Activated CD4-positive, alpha-beta T cell treated with anti-CD3 and anti-CD28 coated beads, Interleukin-2, amount 10 ng/mL, durations not matched to agents 7 days and 5 days (primary cell): ENCODE data around the gene RPS16. TPM values are rescaled to one million over a fixed set of nuclear protein-coding genes. Genes with fewer than 3 reads are reported as not detected.

Experiments used
- CTCF ChIA-PET: fragments of 350-600 bp; sonication (Branson Sonifier 250); formaldehyde crosslinking; loops from one replicate; lab custom pipeline; 2021; ENCODE audit warnings: antibody characterized with exemption; lab: Charles Lee
- POLR2A ChIA-PET: fragments of 350-600 bp; sonication (Branson Sonifier 250); formaldehyde crosslinking; loops from one replicate; lab custom pipeline; 2021; ENCODE audit warnings: antibody characterized with exemption; lab: Charles Lee
- DNase-seq: peaks from one replicate; pipeline ENCODE4 v3.0.0-alpha.2; 2020
- H3K27ac Mint-ChIP-seq: one replicate; pipeline ENCODE4 v1.8.0; 2021; ENCODE audit warnings: mild to moderate bottlenecking, moderate library complexity, mixed read lengths
- H3K27me3 Mint-ChIP-seq: one replicate; pipeline ENCODE4 v1.8.0; 2021; ENCODE audit warnings: mixed read lengths
- H3K36me3 Mint-ChIP-seq: one replicate; pipeline ENCODE4 v1.8.0; 2021; ENCODE audit warnings: low read depth, mixed read lengths
- H3K4me1 Mint-ChIP-seq: one replicate; pipeline ENCODE4 v1.8.0; 2021; ENCODE audit warnings: mixed read lengths
- H3K4me3 Mint-ChIP-seq: one replicate; pipeline ENCODE4 v1.8.0; 2021; ENCODE audit warnings: mild to moderate bottlenecking, moderate library complexity, mixed read lengths
- H3K9me3 Mint-ChIP-seq: one replicate; pipeline ENCODE4 v1.8.0; 2021; ENCODE audit warnings: mixed read lengths
- total RNA-seq, 2 experiments: library from RNA; stranded (reverse); gene quantifications; one replicate each; pipeline ENCODE4 v1.2.3, GENCODE V29; 2021

The RPS16 gene
- total RNA-seq, 2 experiments from 2014 or later: 2,465 to 3,009 TPM

DNA sequence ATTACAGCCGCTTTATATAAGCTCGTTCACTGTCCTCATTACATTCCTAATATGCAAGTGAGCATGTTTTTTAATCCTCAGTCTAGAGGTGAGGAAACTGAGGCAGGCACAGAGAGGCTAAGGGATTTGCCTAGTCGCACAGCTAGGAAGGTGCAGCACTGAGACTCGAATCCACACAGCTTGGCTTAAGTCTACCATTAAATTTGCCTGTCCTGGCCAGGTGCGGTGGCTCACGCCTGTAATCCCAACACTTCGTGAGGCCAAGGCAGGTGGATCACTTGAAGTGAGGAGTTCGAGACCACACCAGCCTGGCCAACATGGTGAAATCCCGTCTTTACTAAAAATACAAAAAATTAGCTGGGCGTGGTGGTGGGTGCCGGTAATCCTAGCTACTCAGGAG, 8.0 kb downstream of the RPS16 start:
- Mint-ChIP-seq H3K9me3 (no peaks in the 10 kb centered on the region), H3K36me3 (peaks cover 16% of the 10 kb centered on the region), H3K4me1 (peaks cover 15% of the 10 kb centered on the region), H3K4me3 (no peak overlapping the region), H3K27me3 (no peaks in the 10 kb centered on the region), H3K27ac (no peak overlapping the region)
- ChIA-PET CTCF (interaction anchor here (2.3 kb wide), 1 partner anchor 30 kb away, joined by 5 read pairs; no protein-coding TSS in a partner anchor), POLR2A (interaction anchor here (0.9 kb wide), 1 partner anchor 8 kb away, joined by 3 read pairs; the partner anchor contains the start of gene RPS16)
- no peak for DNase-seq

DNA sequence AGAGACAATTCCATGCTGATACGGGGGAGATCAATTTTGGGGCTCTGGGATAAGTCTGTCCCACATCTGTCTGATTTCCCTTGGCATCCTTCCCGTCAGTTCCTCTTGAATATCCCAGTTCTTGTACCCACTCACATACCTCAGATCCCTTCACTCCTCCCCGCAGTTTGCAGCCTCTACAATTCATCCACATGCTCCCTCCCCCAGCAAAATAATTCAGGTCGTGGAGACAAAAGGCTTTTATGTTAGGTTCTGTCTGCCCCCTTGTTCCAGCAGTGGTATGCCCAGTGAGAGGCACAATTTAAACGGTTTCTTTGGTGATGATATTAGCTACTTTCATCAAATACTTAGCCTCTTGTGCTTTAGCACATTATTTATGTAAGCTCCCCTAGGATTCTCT, 9.6 kb downstream of the RPS16 start:
- CTCF ChIA-PET: interaction anchor here (1.4 kb wide), 1 partner anchor 14 kb away, joined by 6 read pairs; the partner anchor contains the start of gene PLEKHG2
- Mint-ChIP-seq H3K27me3 (no peaks in the 10 kb centered on the region), H3K36me3 (peaks cover 13% of the 10 kb centered on the region), H3K4me1 (peaks cover 9% of the 10 kb centered on the region), H3K27ac (peak overlapping the region; percentile 14), H3K4me3 (no peak overlapping the region), H3K9me3 (no peaks in the 10 kb centered on the region)
- DNase-seq: no peak
- POLR2A ChIA-PET: no interaction called here

DNA sequence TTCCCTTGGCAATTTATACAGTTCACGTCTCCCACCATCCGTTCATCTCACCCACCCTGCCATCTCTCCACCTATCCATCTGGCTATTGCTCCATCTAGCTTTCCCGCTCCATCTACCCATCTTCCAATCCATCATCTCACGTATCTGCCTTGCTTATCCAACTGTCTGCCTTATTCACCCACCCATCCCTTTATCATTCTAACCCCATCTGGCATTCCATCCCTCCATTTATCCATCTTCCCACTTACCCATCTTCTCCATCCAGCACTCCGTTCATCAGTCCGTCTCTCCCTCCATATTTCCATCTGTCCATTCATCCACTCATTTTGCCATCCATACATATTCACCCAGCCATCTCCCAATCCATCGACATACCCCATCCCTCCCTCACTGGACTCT, 10.0 kb downstream of the RPS16 start:
- H3K9me3 Mint-ChIP-seq: no peaks in the 10 kb centered on the region
- ChIA-PET CTCF (interaction anchor here (0.6 to 1.4 kb wide), 2 partner anchors 14 to 135 kb away, joined by 4 to 6 read pairs; partner anchors contain the start of gene PLEKHG2), POLR2A (no interaction called here)
- no peak for DNase-seq
- no peak overlapping the region for H3K27ac Mint-ChIP-seq
- H3K36me3 Mint-ChIP-seq: peaks cover 12% of the 10 kb centered on the region
- no peaks in the 10 kb centered on the region for H3K27me3 Mint-ChIP-seq
- peaks cover 5% of the 10 kb centered on the region for H3K4me1 Mint-ChIP-seq
- no peak overlapping the region for H3K4me3 Mint-ChIP-seq

DNA sequence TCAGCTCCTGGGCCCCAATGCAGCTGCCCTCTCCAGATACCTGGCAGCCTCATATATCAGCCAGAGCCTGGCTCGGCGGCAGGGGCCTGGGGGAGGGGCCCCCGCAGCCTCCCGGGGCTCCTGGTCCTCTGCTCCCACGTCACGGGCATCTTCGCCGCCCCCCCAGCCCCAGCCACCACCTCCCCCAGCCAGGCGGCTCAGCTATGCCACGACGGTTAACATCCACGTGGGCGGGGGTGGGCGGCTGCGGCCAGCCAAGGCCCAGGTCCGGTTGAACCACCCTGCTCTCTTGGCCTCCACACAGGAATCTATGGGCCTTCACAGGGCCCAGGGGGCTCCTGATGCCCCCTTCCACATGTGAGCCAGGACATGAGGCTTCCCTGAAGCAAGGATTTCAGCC, 10.8 kb downstream of the RPS16 start:
- no peak for DNase-seq
- Mint-ChIP-seq H3K4me3 (no peak overlapping the region), H3K27ac (no peak overlapping the region), H3K4me1 (no peaks in the 10 kb centered on the region), H3K27me3 (no peaks in the 10 kb centered on the region), H3K36me3 (peaks cover 12% of the 10 kb centered on the region), H3K9me3 (no peaks in the 10 kb centered on the region)
- CTCF ChIA-PET: interaction anchor here (0.6 to 2.3 kb wide), 4 partner anchors 13 to 134 kb away, joined by 4 to 9 read pairs (median 5); partner anchors contain the start of gene PLEKHG2
- POLR2A ChIA-PET: no interaction called here

GRCh38 chr19:39423258-39424086, 12.3 kb downstream of the RPS16 start:
- Mint-ChIP-seq H3K27ac (no peak overlapping the region), H3K4me3 (no peak overlapping the region), H3K9me3 (no peaks in the 10 kb centered on the region), H3K27me3 (no peaks in the 10 kb centered on the region), H3K4me1 (no peaks in the 10 kb centered on the region), H3K36me3 (peaks cover 19% of the 10 kb centered on the region)
- ChIA-PET CTCF (interaction anchor here (0.6 to 2.3 kb wide), 4 partner anchors 11 to 26 kb away, joined by 3 to 9 read pairs (median 4); partner anchors contain the start of genes PLEKHG2 and RPS16), POLR2A (interaction anchor here (0.8 kb wide), 1 partner anchor 12 kb away, joined by 3 read pairs; the partner anchor contains the start of gene RPS16)
- DNase-seq: no peak

GRCh38 chr19:39422020-39422419, 13.7 kb downstream of the RPS16 start:
- no peaks in the 10 kb centered on the region for H3K27me3 Mint-ChIP-seq
- H3K9me3 Mint-ChIP-seq: no peaks in the 10 kb centered on the region
- ChIA-PET CTCF (interaction anchor here (0.7 to 2.2 kb wide), 4 partner anchors 10 to 80 kb away, joined by 3 to 11 read pairs (median 4); partner anchors contain the start of genes MED29, PAF1, PLEKHG2 and SAMD4B), POLR2A (interaction anchor here (0.6 kb wide), 1 partner anchor 411 kb away, joined by 3 read pairs; no protein-coding TSS in a partner anchor)
- H3K27ac Mint-ChIP-seq: no peak overlapping the region
- H3K4me1 Mint-ChIP-seq: no peaks in the 10 kb centered on the region
- peaks cover 21% of the 10 kb centered on the region for H3K36me3 Mint-ChIP-seq
- H3K4me3 Mint-ChIP-seq: no peak overlapping the region
- DNase-seq: no peak

DNA sequence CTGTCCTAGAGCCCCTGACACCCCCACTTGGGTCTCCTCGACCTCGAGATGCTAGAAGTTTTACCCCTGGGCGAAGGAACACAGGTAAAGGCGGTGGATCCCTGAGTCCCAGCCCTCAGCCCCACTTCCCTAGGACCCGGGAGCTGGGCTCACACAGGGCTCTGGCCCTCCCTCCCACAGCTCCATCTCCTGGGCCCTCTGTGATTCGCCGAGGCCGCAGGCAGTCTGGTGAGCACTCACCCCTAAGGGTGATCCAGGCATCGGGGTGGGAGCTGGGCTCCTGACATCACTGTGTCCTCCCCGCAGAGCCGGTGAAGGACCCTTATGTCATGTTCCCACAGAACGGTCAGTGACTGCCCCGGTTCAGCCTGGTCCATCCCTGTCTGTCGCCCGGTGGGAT, 15.0 kb downstream of the RPS16 start:
- Mint-ChIP-seq H3K27me3 (no peaks in the 10 kb centered on the region), H3K27ac (no peak overlapping the region), H3K4me1 (no peaks in the 10 kb centered on the region), H3K4me3 (no peak overlapping the region), H3K9me3 (no peaks in the 10 kb centered on the region), H3K36me3 (peaks cover 21% of the 10 kb centered on the region)
- ChIA-PET POLR2A (no interaction called here), CTCF (interaction anchor here (1.2 to 3.8 kb wide), 5 partner anchors 9 to 85 kb away, joined by 4 to 16 read pairs (median 5); partner anchors contain the start of genes GMFG, MED29, PAF1 and PLEKHG2)
- no peak for DNase-seq

- peaks cover 28% of the 10 kb centered on the region for H3K36me3 Mint-ChIP-seq
- ChIA-PET POLR2A (interaction anchor here (1.1 kb wide), 1 partner anchor 17 kb away, joined by 3 read pairs; the partner anchor contains the start of gene RPS16), CTCF (interaction anchor here (1.8 to 3.8 kb wide), 2 partner anchors 10 to 21 kb away, joined by 4 to 16 read pairs; no protein-coding TSS in a partner anchor)
- H3K4me3 Mint-ChIP-seq: no peak overlapping the region
- no peaks in the 10 kb centered on the region for H3K27me3 Mint-ChIP-seq
- DNase-seq: no peak
- H3K4me1 Mint-ChIP-seq: peaks cover 12% of the 10 kb centered on the region
- H3K9me3 Mint-ChIP-seq: no peaks in the 10 kb centered on the region
- peak overlapping the region; percentile 25 for H3K27ac Mint-ChIP-seq
Observed at GRCh38 chr19:39419003-39419402, 16.7 kb downstream of the RPS16 start.

- DNase-seq: no peak
- ChIA-PET CTCF (interaction anchor here (1.8 to 3.8 kb wide), 2 partner anchors 12 to 19 kb away, joined by 4 to 16 read pairs; no protein-coding TSS in a partner anchor), POLR2A (no interaction called here)
- no peaks in the 10 kb centered on the region for H3K27me3 Mint-ChIP-seq
- H3K4me1 Mint-ChIP-seq: peaks cover 16% of the 10 kb centered on the region
- no peaks in the 10 kb centered on the region for H3K9me3 Mint-ChIP-seq
- H3K4me3 Mint-ChIP-seq: no peak overlapping the region
- peaks cover 23% of the 10 kb centered on the region for H3K36me3 Mint-ChIP-seq
- no peak overlapping the region for H3K27ac Mint-ChIP-seq
Observed at GRCh38 chr19:39417463-39418181, 18.1 kb downstream of the RPS16 start.

GRCh38 chr19:39416152-39417120, 19.3 kb downstream of the RPS16 start:
- peaks cover 24% of the 10 kb centered on the region for H3K36me3 Mint-ChIP-seq
- no peak overlapping the region for H3K4me3 Mint-ChIP-seq
- H3K27me3 Mint-ChIP-seq: peaks cover 1% of the 10 kb centered on the region
- no peak for DNase-seq
- no peak overlapping the region for H3K27ac Mint-ChIP-seq
- H3K4me1 Mint-ChIP-seq: peaks cover 25% of the 10 kb centered on the region
- ChIA-PET CTCF (interaction anchor here (0.6 to 3.8 kb wide), 4 partner anchors 13 to 40 kb away, joined by 3 to 16 read pairs (median 4); no protein-coding TSS in a partner anchor), POLR2A (no interaction called here)
- no peaks in the 10 kb centered on the region for H3K9me3 Mint-ChIP-seq
